HFF-Myc (cell line): ENCODE results near the gene HYAL2.

Source experiments
- DNase-seq: peaks from one replicate; pipeline ENCODE4 v3.0.0-alpha.2; 2011; ENCODE audit warnings: low read depth; ENCODE audit errors: extremely low read depth
- H3K4me3 ChIP-seq: replicated peaks from 2 replicates; pipeline ENCODE4 v1.5.1; 2011; ENCODE audit warnings: low read depth, mild to moderate bottlenecking, control low read depth, low read length
- TF ChIP-seq, protein P1 (sequence below): IDR thresholded peaks from 2 replicates; pipeline ENCODE4 v1.5.1; 2012; ENCODE audit warnings: mild to moderate bottlenecking, low read depth, low read length, control low read depth; ENCODE audit errors: missing control alignments

Gene HYAL2

DNA sequence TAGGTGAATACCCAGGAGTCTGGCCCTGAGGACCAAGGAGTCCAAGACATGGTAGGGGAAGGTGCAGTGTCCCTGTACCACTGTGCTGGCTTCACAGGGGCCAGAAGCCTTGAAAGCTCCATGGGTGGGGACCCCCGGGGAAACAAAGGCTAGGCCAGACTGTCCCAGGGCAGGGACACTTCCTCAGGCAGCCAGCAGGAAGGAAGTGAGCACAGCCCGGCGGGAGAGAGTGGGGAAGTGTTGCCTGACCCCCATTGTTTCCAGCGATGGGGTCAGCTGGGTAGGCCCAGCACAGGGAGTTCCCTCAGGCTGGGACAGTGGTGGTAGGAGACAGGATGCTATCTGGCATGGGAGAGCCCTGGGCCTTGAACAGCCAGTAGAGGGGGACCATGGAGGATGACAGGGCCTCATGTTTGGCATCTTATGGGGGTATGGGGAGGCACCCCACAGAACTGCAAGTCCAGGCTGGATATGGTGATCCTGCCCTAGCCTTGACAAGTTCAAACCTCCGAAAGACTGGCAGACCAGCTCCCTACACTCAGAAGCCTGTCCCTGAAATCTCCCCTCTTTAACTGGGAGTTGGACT is 1.2 kb upstream of the HYAL2 start:
- no peak for DNase-seq
- H3K4me3 ChIP-seq: no peak overlapping the region
- TF ChIP-seq, protein P1, sequence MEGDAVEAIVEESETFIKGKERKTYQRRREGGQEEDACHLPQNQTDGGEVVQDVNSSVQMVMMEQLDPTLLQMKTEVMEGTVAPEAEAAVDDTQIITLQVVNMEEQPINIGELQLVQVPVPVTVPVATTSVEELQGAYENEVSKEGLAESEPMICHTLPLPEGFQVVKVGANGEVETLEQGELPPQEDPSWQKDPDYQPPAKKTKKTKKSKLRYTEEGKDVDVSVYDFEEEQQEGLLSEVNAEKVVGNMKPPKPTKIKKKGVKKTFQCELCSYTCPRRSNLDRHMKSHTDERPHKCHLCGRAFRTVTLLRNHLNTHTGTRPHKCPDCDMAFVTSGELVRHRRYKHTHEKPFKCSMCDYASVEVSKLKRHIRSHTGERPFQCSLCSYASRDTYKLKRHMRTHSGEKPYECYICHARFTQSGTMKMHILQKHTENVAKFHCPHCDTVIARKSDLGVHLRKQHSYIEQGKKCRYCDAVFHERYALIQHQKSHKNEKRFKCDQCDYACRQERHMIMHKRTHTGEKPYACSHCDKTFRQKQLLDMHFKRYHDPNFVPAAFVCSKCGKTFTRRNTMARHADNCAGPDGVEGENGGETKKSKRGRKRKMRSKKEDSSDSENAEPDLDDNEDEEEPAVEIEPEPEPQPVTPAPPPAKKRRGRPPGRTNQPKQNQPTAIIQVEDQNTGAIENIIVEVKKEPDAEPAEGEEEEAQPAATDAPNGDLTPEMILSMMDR: no peak

DNA sequence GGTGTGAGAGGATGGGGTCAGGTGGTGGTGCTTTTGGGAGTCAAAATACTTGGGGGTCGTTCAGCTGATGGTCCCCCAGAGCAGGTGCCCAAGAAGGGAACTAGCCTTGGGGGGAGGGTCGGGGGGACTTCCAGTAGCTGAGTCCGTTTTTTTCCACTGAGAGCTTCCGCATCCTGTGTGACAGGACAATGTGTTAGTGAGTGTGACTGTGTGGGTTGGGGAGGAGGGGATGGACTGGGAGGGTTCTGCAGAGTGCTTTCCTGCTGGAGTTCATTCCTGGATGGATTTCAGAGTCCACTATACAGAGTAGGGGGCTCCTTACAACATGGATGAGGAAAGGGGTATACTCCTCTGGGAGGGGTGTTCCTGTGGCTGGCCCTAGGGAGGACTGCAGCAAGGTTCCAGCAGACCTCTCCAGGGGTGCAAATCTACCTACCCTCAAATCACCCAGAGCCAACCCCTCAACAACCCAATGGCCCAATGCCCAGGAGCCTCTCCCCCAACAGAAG is 601 bp upstream of the HYAL2 start:
- H3K4me3 ChIP-seq: no peak overlapping the region
- DNase-seq: no peak
- TF ChIP-seq, protein P1: no peak

DNA sequence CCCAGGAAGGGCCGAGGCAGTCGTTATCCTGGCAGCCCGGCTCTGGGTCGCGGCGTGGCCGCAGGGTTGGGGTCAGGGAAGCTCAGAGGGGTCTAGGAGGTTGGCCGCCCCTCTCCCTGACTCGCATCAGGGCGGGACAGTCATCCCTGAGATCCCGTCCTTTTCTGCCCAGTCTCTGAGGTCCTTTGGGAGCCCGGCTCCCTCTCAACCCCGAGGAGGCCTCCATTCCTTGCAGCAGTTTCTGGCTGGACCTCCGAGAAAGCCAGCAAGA is 495 bp downstream of the HYAL2 start:
- peak overlapping the region; percentile 86 for H3K4me3 ChIP-seq
- DNase-seq: no peak
- TF ChIP-seq, protein P1: no peak

DNA sequence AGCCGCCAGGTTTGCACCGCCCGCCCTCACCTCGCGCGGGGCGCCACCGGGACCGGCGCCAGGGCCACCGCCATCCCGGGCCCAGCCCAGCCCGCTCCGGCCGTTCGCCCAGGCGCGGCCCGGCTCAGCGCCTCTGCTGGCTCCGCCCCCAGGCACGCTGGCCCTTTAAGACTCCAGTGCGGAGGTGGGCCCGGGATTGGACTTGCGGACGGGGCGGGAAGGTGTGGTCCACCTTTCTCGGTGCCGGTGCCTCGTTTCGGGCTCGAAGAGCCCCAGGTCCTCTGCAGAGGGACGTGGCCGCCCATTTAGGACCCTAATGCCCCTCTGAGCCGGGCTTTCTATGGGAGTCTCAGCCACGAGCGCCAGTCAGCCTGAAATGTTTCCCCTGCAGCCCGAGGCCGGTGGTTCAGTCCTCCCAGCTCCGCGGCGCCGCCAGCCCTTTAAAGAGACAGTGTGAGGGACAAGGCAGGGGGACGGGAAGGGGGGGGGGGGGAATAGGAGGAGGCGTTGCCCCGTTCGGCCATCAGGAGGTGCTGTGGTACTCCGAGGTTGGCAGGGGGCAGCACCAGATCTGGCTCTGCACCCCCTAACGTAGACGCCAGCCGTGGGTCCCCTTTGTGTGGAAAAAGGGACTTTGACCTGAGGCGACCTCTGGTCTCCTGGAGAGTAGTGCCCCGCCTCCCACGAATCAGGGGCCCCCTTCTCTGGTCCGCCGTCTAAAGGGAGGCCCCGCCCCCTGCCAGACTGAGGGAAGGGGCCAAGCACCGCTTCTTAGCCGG is 1.0 kb downstream of the HYAL2 start:
- DNase-seq: no peak

GRCh38 chr3:50320853-50321335 is 1.7 kb downstream of the HYAL2 start:
- DNase-seq: no peak
- peak overlapping the region; percentile 86 for H3K4me3 ChIP-seq
- TF ChIP-seq, protein P1: no peak

More for the DNA sequence above, 1.0 kb downstream of the HYAL2 start:
- peak overlapping the region; percentile 86 for H3K4me3 ChIP-seq
- TF ChIP-seq, protein P1: peak; percentile 39

- no peak for DNase-seq
- TF ChIP-seq, protein P1: no peak
- peak overlapping the region; percentile 86 for H3K4me3 ChIP-seq
Observed at GRCh38 chr3:50319894-50320625, 2.5 kb downstream of the HYAL2 start.
